HG03060 (cell line): Measurements from ENCODE around the gene IGFBP3.

Experiments
- ATAC-seq: cut with Tn5 transposase; IDR thresholded peaks from one replicate; pipeline ENCODE4 v1.9.1; 2021; ENCODE audit warnings: low read depth, moderate number of reproducible peaks; ENCODE audit not compliant: unreplicated experiment

Gene IGFBP3

GRCh38 chr7:45923290-45923689 lies 2.2 kb upstream of the IGFBP3 start:
- ATAC-seq: no peak

GRCh38 chr7:45922810-45923209 lies 1.7 kb upstream of the IGFBP3 start:
- no peak for ATAC-seq

- no peak for ATAC-seq
These were observed 837 bp upstream of the IGFBP3 start for GRCh38 chr7:45921699-45922519.

GRCh38 chr7:45921381-45921698 lies 268 bp upstream of the IGFBP3 start:
- ATAC-seq: no peak

GRCh38 chr7:45919993-45920459 lies 1.0 kb downstream of the IGFBP3 start:
- ATAC-seq: no peak

- ATAC-seq: no peak
These were observed 1.8 kb downstream of the IGFBP3 start for GRCh38 chr7:45919231-45919784.

GRCh38 chr7:45918556-45918955 lies 2.5 kb downstream of the IGFBP3 start:
- ATAC-seq: no peak

- ATAC-seq: no peak
These were observed 3.4 kb downstream of the IGFBP3 start for GRCh38 chr7:45917658-45918057.

- ATAC-seq: no peak
These were observed 4.0 kb downstream of the IGFBP3 start for GRCh38 chr7:45917064-45917463.

GRCh38 chr7:45915606-45916005 lies 5.5 kb downstream of the IGFBP3 start:
- no peak for ATAC-seq

GRCh38 chr7:45914911-45915310 lies 6.2 kb downstream of the IGFBP3 start:
- ATAC-seq: no peak

GRCh38 chr7:45912972-45913371 lies 8.1 kb downstream of the IGFBP3 start:
- ATAC-seq: no peak

GRCh38 chr7:45911311-45911710 lies 9.8 kb downstream of the IGFBP3 start:
- no peak for ATAC-seq

- ATAC-seq: no peak
These were observed 10.2 kb downstream of the IGFBP3 start for GRCh38 chr7:45910855-45911254.

GRCh38 chr7:45909561-45909960 lies 11.5 kb downstream of the IGFBP3 start:
- ATAC-seq: no peak

GRCh38 chr7:45902820-45903219 lies 18.3 kb downstream of the IGFBP3 start:
- ATAC-seq: no peak

GRCh38 chr7:45901566-45901965 lies 19.5 kb downstream of the IGFBP3 start:
- no peak for ATAC-seq

- ATAC-seq: no peak
These were observed 22.9 kb downstream of the IGFBP3 start for GRCh38 chr7:45898222-45898621.

- ATAC-seq: no peak
These were observed 23.9 kb downstream of the IGFBP3 start for GRCh38 chr7:45897042-45897690.

- no peak for ATAC-seq
These were observed 26.4 kb downstream of the IGFBP3 start for GRCh38 chr7:45894665-45895062.

- no peak for ATAC-seq
These were observed 26.9 kb downstream of the IGFBP3 start for GRCh38 chr7:45893996-45894664.
